ENCODE measurements around the gene SBNO1. TPM values are rescaled to one million over a fixed set of nuclear protein-coding genes. Genes with fewer than 3 reads are reported as not detected.

SBNO1 gene
- total RNA-seq, 1 experiment from 2014 or later, result 60.8 TPM

GRCh38 chr12:123267335-123267920 lies 97.2 kb downstream of the SBNO1 start:
- no peak overlapping the region for H3K27ac Mint-ChIP-seq (ENCODE audit: unreplicated experiment)
- H3K4me3 Mint-ChIP-seq (ENCODE audit: low read depth, unreplicated experiment), result no peak overlapping the region
- H3K36me3 Mint-ChIP-seq (ENCODE audit: insufficient read depth, unreplicated experiment), result peaks cover 42% of the 10 kb centered on the region
- no TSS peak for BruUV-seq (replicated peaks)
- H3K9me3 Mint-ChIP-seq (ENCODE audit: low read depth, unreplicated experiment), result no peaks in the 10 kb centered on the region
- DNase-seq, result no peak
- no peaks in the 10 kb centered on the region for H3K4me1 Mint-ChIP-seq (ENCODE audit: low read depth, unreplicated experiment)
- TF ChIP-seq CTCF (IDR thresholded peaks at IDR 0.05; ENCODE audit: unreplicated experiment), result no peak
- H3K27me3 Mint-ChIP-seq (ENCODE audit: unreplicated experiment), result no peaks in the 10 kb centered on the region
- intact Hi-C loops (cut with micrococcal nuclease; ENCODE audit: unreplicated experiment), result no loop called here
- CTCF ChIA-PET, result no interaction called here

GRCh38 chr12:123266679-123267277 lies 97.9 kb downstream of the SBNO1 start:
- CTCF ChIA-PET, result interaction anchor here (0.6 kb wide), 1 partner anchor 1870 kb away, joined by 5 read pairs; no protein-coding TSS in a partner anchor
- Mint-ChIP-seq H3K4me3 (ENCODE audit: low read depth, unreplicated experiment) (no peak overlapping the region), H3K27me3 (ENCODE audit: unreplicated experiment) (no peaks in the 10 kb centered on the region), H3K36me3 (ENCODE audit: insufficient read depth, unreplicated experiment) (peaks cover 43% of the 10 kb centered on the region), H3K27ac (ENCODE audit: unreplicated experiment) (no peak overlapping the region), H3K4me1 (ENCODE audit: low read depth, unreplicated experiment) (no peaks in the 10 kb centered on the region), H3K9me3 (ENCODE audit: low read depth, unreplicated experiment) (no peaks in the 10 kb centered on the region)
- no peak for TF ChIP-seq CTCF (IDR thresholded peaks at IDR 0.05; ENCODE audit: unreplicated experiment)
- DNase-seq, result no peak
- intact Hi-C loops (cut with micrococcal nuclease; ENCODE audit: unreplicated experiment), result no loop called here
- no TSS peak for BruUV-seq (replicated peaks)

- CTCF ChIA-PET, result interaction anchor here (0.6 to 0.7 kb wide), 2 partner anchors 267 to 1869 kb away, joined by 5 to 6 read pairs; no protein-coding TSS in a partner anchor
- DNase-seq, result no peak
- intact Hi-C loops (cut with micrococcal nuclease; ENCODE audit: unreplicated experiment), result no loop called here
Measured at GRCh38 chr12:123265851-123266678, 98.6 kb downstream of the SBNO1 start.

More at GRCh38 chr12:123265851-123266678, 98.6 kb downstream of the SBNO1 start:
- Mint-ChIP-seq H3K4me1 (ENCODE audit: low read depth, unreplicated experiment) (no peaks in the 10 kb centered on the region), H3K27me3 (ENCODE audit: unreplicated experiment) (no peaks in the 10 kb centered on the region), H3K36me3 (ENCODE audit: insufficient read depth, unreplicated experiment) (peaks cover 44% of the 10 kb centered on the region), H3K4me3 (ENCODE audit: low read depth, unreplicated experiment) (no peak overlapping the region), H3K27ac (ENCODE audit: unreplicated experiment) (no peak overlapping the region), H3K9me3 (ENCODE audit: low read depth, unreplicated experiment) (no peaks in the 10 kb centered on the region)
- TF ChIP-seq CTCF (IDR thresholded peaks at IDR 0.05; ENCODE audit: unreplicated experiment), result no peak
- no TSS peak for BruUV-seq (replicated peaks)

Measured in Calu3 (cell line).